Ovary (tissue), 9 donors: ENCODE data around the gene LANCL2. TPM values are rescaled to one million over a fixed set of nuclear protein-coding genes. Genes with fewer than 3 reads are reported as not detected.

Source experiments
- DNase-seq, 5 donors: peaks; one replicate each; pipeline ENCODE4 v3.0.0-alpha.2; 2019 to 2020
- H3K27ac ChIP-seq, 2 donors: fragments of 200-600 bp; one replicate each; pipeline versions ENCODE4 v1.5.1 to v1.8.0; 2019 to 2022
- H3K27me3 ChIP-seq: fragments of 200-600 bp; one replicate; pipeline ENCODE4 v1.8.0; 2022
- H3K36me3 ChIP-seq: fragments of 200-600 bp; sonication (generic); one replicate; pipeline ENCODE4 v1.5.1; 2019
- H3K4me1 ChIP-seq: one replicate; pipeline ENCODE4 v1.8.1; 2013; ENCODE audit warnings: mild to moderate bottlenecking, moderate library complexity; ENCODE audit not compliant: insufficient read depth
- H3K4me3 ChIP-seq: fragments of 200-600 bp; sonication (generic); one replicate; pipeline ENCODE4 v1.5.1; 2017
- H3K9me3 ChIP-seq, 2 donors: fragments of 200-600 bp in 1 of 2; sonication (generic) in 1 of 2; one replicate each; pipeline versions ENCODE4 v1.5.1 to v1.8.1; 2013 to 2019; ENCODE audit warnings: mild to moderate bottlenecking in 1 of 2, moderate library complexity in 1 of 2
- CTCF ChIP-seq, 3 donors: fragments of 450-650 bp in 2 of 3; fragments of 200-600 bp in 1 of 3; IDR thresholded peaks; one replicate each; pipeline versions ENCODE4 v1.5.1 to v1.8.0; 2016 to 2022; ENCODE audit warnings: antibody characterized with exemption in 3 of 3, mild to moderate bottlenecking in 1 of 3
- EP300 ChIP-seq: sonication (generic); formaldehyde crosslinking; IDR thresholded peaks from one replicate; pipeline ENCODE4 v1.6.1; 2017; ENCODE audit warnings: antibody characterized with exemption
- POLR2A ChIP-seq: fragments of 450-650 bp; IDR thresholded peaks from one replicate; pipeline ENCODE4 v1.6.1; 2017; ENCODE audit warnings: antibody characterized with exemption, mild to moderate bottlenecking, moderate library complexity
- WGBS, 3 donors: extraction: QIAGEN DNeasy Blood & Tissue Kit in 1 of 3; methylation state at CpG; one replicate each; pipeline versions ENCODE4 v1.1.5 to v1.1.7; 2013 to 2017; 5-methylcytosine and 5-hydroxymethylcytosine counted together
- intact Hi-C, 4 donors: fragments of 100-400 bp; cut with DNase I; formaldehyde crosslinking; loops; one replicate each; pipeline versions ENCODE4 v1.11.0 to v1.15.1; 2022 to 2023
- polyA plus RNA-seq, 2 donors: library from polyadenylated mRNA; stranded (reverse); fragments of 200-250 nt in 1 of 2; fragments of 350-450 nt in 1 of 2; fragmentation: Illumina TruSeq in 1 of 2; extraction: RNeasy Lipid Tissue Mini Kit (QIAGEN cat#74804) in 1 of 2; gene quantifications; one replicate each; pipeline ENCODE4 v1.2.3, GENCODE V29; 2013 to 2014
- total RNA-seq, 7 donors: library from RNA; depleted of rRNA in 2 of 7; stranded (reverse); fragments of >200 nt in 2 of 7; fragmentation: NEBNext Ultra II Directional in 3 of 7; extraction: Animal tissue kit (Norgen Biotek cat#: 25700) in 3 of 7; gene quantifications; one replicate each; pipeline versions ENCODE4 v1.1.0 to v1.2.4, GENCODE V29; 2016 to 2023
- donor health status: DM: no; HTN: no; CAD: no; lungs with moderate emphysema.
- donor health status: DM: no; HTN: no; CAD: no.
- donor health status: Bipolar disorder and iron deficiency.
- donor health status: DM: yes; HTN: yes; CAD: no.
- donor health status: DM: no; HTN: no; CAD: no.
- donor health status: DM: yes; HTN: yes; CAD: no.

Gene LANCL2
- total and polyA plus RNA-seq, 9 donors, result 7.5 to 20.4 (median 16.8) TPM

GRCh38 chr7:55435466-55435865 is 70.3 kb downstream of the LANCL2 start:
- peaks cover 2% of the 10 kb centered on the region for H3K4me1 ChIP-seq
- no peak for TF ChIP-seq CTCF (IDR thresholded peaks at IDR 0.05)
- TF ChIP-seq POLR2A, result no peak
- no peak for TF ChIP-seq EP300
- H3K9me3 ChIP-seq, result no peaks in the 10 kb centered on the region
- H3K36me3 ChIP-seq, result no peaks in the 10 kb centered on the region
- no peak overlapping the region for H3K4me3 ChIP-seq
- no peak overlapping the region for H3K27ac ChIP-seq
- WGBS, 3 donors, result 78 to 80% (median 79%) methylated on average over 10 of the region's 10 CpGs
- no peak for DNase-seq
- intact Hi-C loops, result no loop called here
- H3K27me3 ChIP-seq, result no peaks in the 10 kb centered on the region

GRCh38 chr7:55436457-55436856 is 71.3 kb downstream of the LANCL2 start:
- H3K27ac ChIP-seq, result no peak overlapping the region
- intact Hi-C loops, result no loop called here
- TF ChIP-seq EP300 (no peak), POLR2A (no peak), CTCF (IDR thresholded peaks at IDR 0.05) (no peak)
- no peaks in the 10 kb centered on the region for H3K9me3 ChIP-seq
- H3K36me3 ChIP-seq, result no peaks in the 10 kb centered on the region
- 83 to 89% (median 86%) methylated on average over 10 of the region's 10 CpGs for WGBS, 3 donors
- no peak for DNase-seq
- H3K4me3 ChIP-seq, result no peak overlapping the region
- no peaks in the 10 kb centered on the region for H3K27me3 ChIP-seq
- H3K4me1 ChIP-seq, result no peaks in the 10 kb centered on the region

- H3K27ac ChIP-seq, result no peak overlapping the region
- no peaks in the 10 kb centered on the region for H3K4me1 ChIP-seq
- intact Hi-C loops, result no loop called here
- 92 to 94% (median 93%) methylated on average over 1 of the region's 1 CpG for WGBS, 3 donors
- DNase-seq, result no peak
- TF ChIP-seq POLR2A (no peak), EP300 (no peak), CTCF (IDR thresholded peaks at IDR 0.05) (no peak)
- no peaks in the 10 kb centered on the region for H3K9me3 ChIP-seq
- no peaks in the 10 kb centered on the region for H3K27me3 ChIP-seq
- no peak overlapping the region for H3K4me3 ChIP-seq
- H3K36me3 ChIP-seq, result no peaks in the 10 kb centered on the region
These were observed 72.2 kb downstream of the LANCL2 start for GRCh38 chr7:55437375-55437774.

GRCh38 chr7:55438085-55438756 is 73.1 kb downstream of the LANCL2 start:
- Histone ChIP-seq H3K36me3 (no peaks in the 10 kb centered on the region), H3K27ac (no peak overlapping the region), H3K4me1 (no peaks in the 10 kb centered on the region), H3K4me3 (no peak overlapping the region), H3K27me3 (no peaks in the 10 kb centered on the region), H3K9me3 (no peaks in the 10 kb centered on the region)
- intact Hi-C loops, result no loop called here
- TF ChIP-seq EP300, result no peak
- no peak for TF ChIP-seq CTCF (IDR thresholded peaks at IDR 0.05)
- no peak for TF ChIP-seq POLR2A
- 93 to 96% (median 94%) methylated on average over 13 of the region's 13 CpGs for WGBS, 3 donors
- DNase-seq, result no peak
